GM23338 (cell line): Measurements from ENCODE around the gene NELFB.

Experiments
- CREB1 ChIP-seq: fragments of 250-450 bp; sonication (Bioruptor Pico); IDR thresholded peaks from 2 replicates; pipeline ENCODE4 v1.5.0; 2020; ENCODE audit warnings: low read depth, mild to moderate bottlenecking, moderate library complexity
- CTCF ChIP-seq, 2 experiments: fragments of 200-600 bp in 1 of 2; sonication (generic) in 1 of 2; conservative IDR thresholded peaks; 2 replicates each; pipeline versions ENCODE4 v1.5.1 to v1.6.1; 2016 to 2017; ENCODE audit warnings: antibody characterized with exemption in 2 of 2, low read depth in 2 of 2, mild to moderate bottlenecking in 2 of 2, moderate library complexity in 1 of 2
- EZH2 ChIP-seq: fragments of 200-600 bp; sonication (generic); IDR thresholded peaks from one replicate; pipeline ENCODE4 v1.8.0; 2017; ENCODE audit warnings: antibody characterized with exemption, mild to moderate bottlenecking, low read depth; ENCODE audit not compliant: unreplicated experiment
- EZH2phosphoT487 ChIP-seq: fragments of 200-600 bp; sonication (generic); IDR thresholded peaks from one replicate; pipeline ENCODE4 v1.8.1; 2018; ENCODE audit warnings: antibody characterized with exemption; ENCODE audit not compliant: unreplicated experiment
- JUNB ChIP-seq: IDR thresholded peaks from one replicate; pipeline ENCODE4 v1.6.1; 2016; ENCODE audit warnings: antibody characterized with exemption; ENCODE audit not compliant: unreplicated experiment
- NANOG ChIP-seq: IDR thresholded peaks from 2 replicates; pipeline ENCODE4 v1.6.1; 2016; ENCODE audit warnings: antibody characterized with exemption, borderline replicate concordance
- POLR2AphosphoS5 ChIP-seq: IDR thresholded peaks from 2 replicates; pipeline ENCODE4 v1.6.1; 2016; ENCODE audit warnings: antibody characterized with exemption, low read depth
- STAT1 ChIP-seq: IDR thresholded peaks from one replicate; pipeline ENCODE4 v1.6.1; 2016; ENCODE audit warnings: antibody characterized with exemption; ENCODE audit not compliant: unreplicated experiment
- ZNF114 ChIP-seq: fragments of 250-450 bp; sonication (Bioruptor Pico); IDR thresholded peaks from 2 replicates; pipeline ENCODE4 v1.5.0; 2020; ENCODE audit warnings: mild to moderate bottlenecking, moderate library complexity
- ZNF331 ChIP-seq: fragments of 250-450 bp; sonication (Bioruptor Pico); IDR thresholded peaks from 2 replicates; pipeline ENCODE4 v1.5.0; 2020; ENCODE audit warnings: low read depth, mild to moderate bottlenecking, moderate library complexity
- TF ChIP-seq, protein P1 (sequence below): IDR thresholded peaks from one replicate; pipeline ENCODE4 v1.6.1; 2018; ENCODE audit warnings: antibody characterized with exemption; ENCODE audit not compliant: unreplicated experiment
- TF ChIP-seq, protein P2 (sequence below): IDR thresholded peaks from 2 replicates; pipeline ENCODE4 v1.6.1; 2016; ENCODE audit warnings: antibody characterized with exemption
- TF ChIP-seq, protein P3 (sequence below): fragments of 250-450 bp; sonication (Bioruptor Pico); IDR thresholded peaks from 2 replicates; pipeline ENCODE4 v1.5.0; 2020; ENCODE audit warnings: mild to moderate bottlenecking, moderate library complexity

DNA sequence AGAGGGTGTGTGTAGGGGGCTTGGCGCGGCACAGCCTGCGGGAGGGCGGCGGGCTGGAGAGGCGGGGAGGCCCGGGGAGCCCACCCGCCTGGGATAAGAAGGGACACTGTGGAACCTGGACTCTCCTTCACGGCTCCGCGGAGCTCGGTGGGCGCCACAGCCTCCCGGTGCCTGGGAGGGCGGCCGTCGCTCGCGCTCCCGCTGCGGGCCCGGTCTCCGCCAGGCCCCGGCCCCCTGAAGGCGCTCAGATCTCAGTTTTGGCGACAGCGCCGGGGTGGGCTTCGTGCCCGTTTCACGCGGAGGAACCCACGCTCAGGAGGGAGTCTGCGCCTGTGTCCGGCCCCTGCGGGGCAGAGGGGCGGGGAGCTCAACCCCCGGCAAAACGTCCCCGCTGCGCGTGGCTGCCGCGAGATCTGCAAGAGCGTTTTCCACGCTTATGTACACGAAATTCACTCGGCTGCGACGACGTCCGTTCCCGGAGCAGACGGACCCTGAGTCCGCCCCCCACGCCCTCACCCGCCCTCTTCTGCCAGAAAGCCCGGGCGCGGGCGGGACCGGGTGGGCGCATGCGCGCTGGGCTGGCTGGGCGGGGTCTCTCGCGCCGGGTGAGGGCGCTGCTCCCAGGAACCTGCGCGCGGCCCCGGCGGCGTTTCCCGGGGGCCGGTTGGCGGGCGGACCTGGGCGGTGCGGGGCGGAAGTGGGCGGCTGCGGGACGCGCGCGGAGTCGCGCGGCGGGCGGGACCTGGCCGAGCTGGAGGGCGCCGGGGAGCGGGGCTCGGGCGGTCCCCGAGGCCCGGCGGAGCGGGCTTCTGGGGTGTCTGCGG lies at the start of gene NELFB:
- no peak; a peak in 1 of 4 replicates for TF ChIP-seq CTCF (conservative IDR thresholded peaks at IDR 0.05; ENCODE audit: low read depth in 2 of 2)
- peak; percentile 95 for TF ChIP-seq POLR2AphosphoS5
- TF ChIP-seq, protein P1, sequence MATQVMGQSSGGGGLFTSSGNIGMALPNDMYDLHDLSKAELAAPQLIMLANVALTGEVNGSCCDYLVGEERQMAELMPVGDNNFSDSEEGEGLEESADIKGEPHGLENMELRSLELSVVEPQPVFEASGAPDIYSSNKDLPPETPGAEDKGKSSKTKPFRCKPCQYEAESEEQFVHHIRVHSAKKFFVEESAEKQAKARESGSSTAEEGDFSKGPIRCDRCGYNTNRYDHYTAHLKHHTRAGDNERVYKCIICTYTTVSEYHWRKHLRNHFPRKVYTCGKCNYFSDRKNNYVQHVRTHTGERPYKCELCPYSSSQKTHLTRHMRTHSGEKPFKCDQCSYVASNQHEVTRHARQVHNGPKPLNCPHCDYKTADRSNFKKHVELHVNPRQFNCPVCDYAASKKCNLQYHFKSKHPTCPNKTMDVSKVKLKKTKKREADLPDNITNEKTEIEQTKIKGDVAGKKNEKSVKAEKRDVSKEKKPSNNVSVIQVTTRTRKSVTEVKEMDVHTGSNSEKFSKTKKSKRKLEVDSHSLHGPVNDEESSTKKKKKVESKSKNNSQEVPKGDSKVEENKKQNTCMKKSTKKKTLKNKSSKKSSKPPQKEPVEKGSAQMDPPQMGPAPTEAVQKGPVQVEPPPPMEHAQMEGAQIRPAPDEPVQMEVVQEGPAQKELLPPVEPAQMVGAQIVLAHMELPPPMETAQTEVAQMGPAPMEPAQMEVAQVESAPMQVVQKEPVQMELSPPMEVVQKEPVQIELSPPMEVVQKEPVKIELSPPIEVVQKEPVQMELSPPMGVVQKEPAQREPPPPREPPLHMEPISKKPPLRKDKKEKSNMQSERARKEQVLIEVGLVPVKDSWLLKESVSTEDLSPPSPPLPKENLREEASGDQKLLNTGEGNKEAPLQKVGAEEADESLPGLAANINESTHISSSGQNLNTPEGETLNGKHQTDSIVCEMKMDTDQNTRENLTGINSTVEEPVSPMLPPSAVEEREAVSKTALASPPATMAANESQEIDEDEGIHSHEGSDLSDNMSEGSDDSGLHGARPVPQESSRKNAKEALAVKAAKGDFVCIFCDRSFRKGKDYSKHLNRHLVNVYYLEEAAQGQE, result no peak
- no peak for TF ChIP-seq EZH2
- TF ChIP-seq CREB1, result peak; percentile 37; the same call in 1 of the 2 replicates
- TF ChIP-seq, protein P2, sequence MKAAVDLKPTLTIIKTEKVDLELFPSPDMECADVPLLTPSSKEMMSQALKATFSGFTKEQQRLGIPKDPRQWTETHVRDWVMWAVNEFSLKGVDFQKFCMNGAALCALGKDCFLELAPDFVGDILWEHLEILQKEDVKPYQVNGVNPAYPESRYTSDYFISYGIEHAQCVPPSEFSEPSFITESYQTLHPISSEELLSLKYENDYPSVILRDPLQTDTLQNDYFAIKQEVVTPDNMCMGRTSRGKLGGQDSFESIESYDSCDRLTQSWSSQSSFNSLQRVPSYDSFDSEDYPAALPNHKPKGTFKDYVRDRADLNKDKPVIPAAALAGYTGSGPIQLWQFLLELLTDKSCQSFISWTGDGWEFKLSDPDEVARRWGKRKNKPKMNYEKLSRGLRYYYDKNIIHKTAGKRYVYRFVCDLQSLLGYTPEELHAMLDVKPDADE, result no peak
- no peak for TF ChIP-seq ZNF114 (CRISPR knock-in tag)
- TF ChIP-seq EZH2phosphoT487, result no peak
- TF ChIP-seq NANOG, result no peak
- TF ChIP-seq JUNB, result no peak
- no peak for TF ChIP-seq ZNF331 (CRISPR knock-in tag)
- TF ChIP-seq STAT1, result no peak
- TF ChIP-seq, protein P3, sequence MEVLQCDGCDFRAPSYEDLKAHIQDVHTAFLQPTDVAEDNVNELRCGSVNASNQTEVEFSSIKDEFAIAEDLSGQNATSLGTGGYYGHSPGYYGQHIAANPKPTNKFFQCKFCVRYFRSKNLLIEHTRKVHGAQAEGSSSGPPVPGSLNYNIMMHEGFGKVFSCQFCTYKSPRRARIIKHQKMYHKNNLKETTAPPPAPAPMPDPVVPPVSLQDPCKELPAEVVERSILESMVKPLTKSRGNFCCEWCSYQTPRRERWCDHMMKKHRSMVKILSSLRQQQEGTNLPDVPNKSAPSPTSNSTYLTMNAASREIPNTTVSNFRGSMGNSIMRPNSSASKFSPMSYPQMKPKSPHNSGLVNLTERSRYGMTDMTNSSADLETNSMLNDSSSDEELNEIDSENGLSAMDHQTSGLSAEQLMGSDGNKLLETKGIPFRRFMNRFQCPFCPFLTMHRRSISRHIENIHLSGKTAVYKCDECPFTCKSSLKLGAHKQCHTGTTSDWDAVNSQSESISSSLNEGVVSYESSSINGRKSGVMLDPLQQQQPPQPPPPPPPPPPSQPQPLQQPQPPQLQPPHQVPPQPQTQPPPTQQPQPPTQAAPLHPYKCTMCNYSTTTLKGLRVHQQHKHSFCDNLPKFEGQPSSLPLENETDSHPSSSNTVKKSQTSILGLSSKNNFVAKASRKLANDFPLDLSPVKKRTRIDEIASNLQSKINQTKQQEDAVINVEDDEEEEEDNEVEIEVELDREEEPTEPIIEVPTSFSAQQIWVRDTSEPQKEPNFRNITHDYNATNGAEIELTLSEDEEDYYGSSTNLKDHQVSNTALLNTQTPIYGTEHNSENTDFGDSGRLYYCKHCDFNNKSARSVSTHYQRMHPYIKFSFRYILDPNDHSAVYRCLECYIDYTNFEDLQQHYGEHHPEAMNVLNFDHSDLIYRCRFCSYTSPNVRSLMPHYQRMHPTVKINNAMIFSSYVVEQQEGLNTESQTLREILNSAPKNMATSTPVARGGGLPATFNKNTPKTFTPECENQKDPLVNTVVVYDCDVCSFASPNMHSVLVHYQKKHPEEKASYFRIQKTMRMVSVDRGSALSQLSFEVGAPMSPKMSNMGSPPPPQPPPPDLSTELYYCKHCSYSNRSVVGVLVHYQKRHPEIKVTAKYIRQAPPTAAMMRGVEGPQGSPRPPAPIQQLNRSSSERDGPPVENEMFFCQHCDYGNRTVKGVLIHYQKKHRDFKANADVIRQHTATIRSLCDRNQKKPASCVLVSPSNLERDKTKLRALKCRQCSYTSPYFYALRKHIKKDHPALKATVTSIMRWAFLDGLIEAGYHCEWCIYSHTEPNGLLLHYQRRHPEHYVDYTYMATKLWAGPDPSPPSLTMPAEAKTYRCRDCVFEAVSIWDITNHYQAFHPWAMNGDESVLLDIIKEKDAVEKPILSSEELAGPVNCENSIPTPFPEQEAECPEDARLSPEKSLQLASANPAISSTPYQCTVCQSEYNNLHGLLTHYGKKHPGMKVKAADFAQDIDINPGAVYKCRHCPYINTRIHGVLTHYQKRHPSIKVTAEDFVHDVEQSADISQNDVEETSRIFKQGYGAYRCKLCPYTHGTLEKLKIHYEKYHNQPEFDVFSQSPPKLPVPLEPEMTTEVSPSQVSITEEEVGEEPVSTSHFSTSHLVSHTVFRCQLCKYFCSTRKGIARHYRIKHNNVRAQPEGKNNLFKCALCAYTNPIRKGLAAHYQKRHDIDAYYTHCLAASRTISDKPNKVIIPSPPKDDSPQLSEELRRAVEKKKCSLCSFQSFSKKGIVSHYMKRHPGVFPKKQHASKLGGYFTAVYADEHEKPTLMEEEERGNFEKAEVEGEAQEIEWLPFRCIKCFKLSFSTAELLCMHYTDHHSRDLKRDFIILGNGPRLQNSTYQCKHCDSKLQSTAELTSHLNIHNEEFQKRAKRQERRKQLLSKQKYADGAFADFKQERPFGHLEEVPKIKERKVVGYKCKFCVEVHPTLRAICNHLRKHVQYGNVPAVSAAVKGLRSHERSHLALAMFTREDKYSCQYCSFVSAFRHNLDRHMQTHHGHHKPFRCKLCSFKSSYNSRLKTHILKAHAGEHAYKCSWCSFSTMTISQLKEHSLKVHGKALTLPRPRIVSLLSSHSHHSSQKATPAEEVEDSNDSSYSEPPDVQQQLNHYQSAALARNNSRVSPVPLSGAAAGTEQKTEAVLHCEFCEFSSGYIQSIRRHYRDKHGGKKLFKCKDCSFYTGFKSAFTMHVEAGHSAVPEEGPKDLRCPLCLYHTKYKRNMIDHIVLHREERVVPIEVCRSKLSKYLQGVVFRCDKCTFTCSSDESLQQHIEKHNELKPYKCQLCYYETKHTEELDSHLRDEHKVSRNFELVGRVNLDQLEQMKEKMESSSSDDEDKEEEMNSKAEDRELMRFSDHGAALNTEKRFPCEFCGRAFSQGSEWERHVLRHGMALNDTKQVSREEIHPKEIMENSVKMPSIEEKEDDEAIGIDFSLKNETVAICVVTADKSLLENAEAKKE (CRISPR knock-in tag), result no peak
